IPS-18a (cell line): Measurements from ENCODE around the gene FAM168B.

Experiments used
- H3K27ac ChIP-seq: one replicate; pipeline ENCODE4 v1.5.1; 2013; ENCODE audit warnings: low read length
- H3K27me3 ChIP-seq: one replicate; pipeline ENCODE4 v1.6.1; 2013; ENCODE audit warnings: mild to moderate bottlenecking, low read length; ENCODE audit not compliant: control insufficient read depth, insufficient read depth
- H3K36me3 ChIP-seq: one replicate; pipeline ENCODE4 v1.6.1; 2013; ENCODE audit warnings: low read depth, low read length; ENCODE audit not compliant: control insufficient read depth
- H3K4me1 ChIP-seq: one replicate; pipeline ENCODE4 v1.6.1; 2013; ENCODE audit warnings: low read depth, low read length; ENCODE audit not compliant: control insufficient read depth
- H3K4me3 ChIP-seq: one replicate; pipeline ENCODE4 v1.5.1; 2013; ENCODE audit warnings: low read length
- H3K9ac ChIP-seq: one replicate; pipeline ENCODE4 v1.6.1; 2013; ENCODE audit warnings: mild to moderate bottlenecking, low read length, moderate library complexity
- H3K9me3 ChIP-seq: one replicate; pipeline ENCODE4 v1.6.1; 2013; ENCODE audit warnings: low read depth, low read length; ENCODE audit not compliant: control insufficient read depth

FAM168B gene

DNA sequence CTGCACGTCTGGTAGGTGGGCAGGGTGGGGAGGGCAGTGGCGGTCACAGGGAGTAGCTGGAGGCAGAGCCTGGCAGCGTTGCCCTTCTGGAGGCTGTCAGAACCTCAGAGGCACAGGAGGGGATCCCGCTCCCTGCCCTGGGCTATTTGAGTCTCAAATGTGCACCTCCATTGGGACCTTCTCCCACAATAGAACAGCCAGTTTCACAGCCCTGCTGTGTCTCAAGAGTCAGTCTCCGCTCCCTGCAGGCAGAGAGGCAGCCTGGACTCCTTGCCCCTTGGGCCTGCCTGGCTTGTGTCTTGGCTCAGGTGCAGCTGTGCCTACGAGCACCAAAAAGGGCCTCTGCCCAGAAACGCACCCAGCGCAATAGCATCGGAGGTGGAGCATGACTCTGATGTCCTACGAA lies 57.4 kb downstream of the FAM168B start:
- H3K27ac ChIP-seq = no peak overlapping the region
- H3K9me3 ChIP-seq = no peaks in the 10 kb centered on the region
- H3K4me3 ChIP-seq = peak overlapping the region; percentile 40
- H3K4me1 ChIP-seq = no peaks in the 10 kb centered on the region
- H3K36me3 ChIP-seq = no peaks in the 10 kb centered on the region
- H3K9ac ChIP-seq = no peak overlapping the region
- peaks cover 33% of the 10 kb centered on the region for H3K27me3 ChIP-seq

- peak overlapping the region; percentile 40 for H3K4me3 ChIP-seq
- no peaks in the 10 kb centered on the region for H3K4me1 ChIP-seq
- H3K36me3 ChIP-seq = no peaks in the 10 kb centered on the region
- H3K9ac ChIP-seq = no peak overlapping the region
- H3K27me3 ChIP-seq = peaks cover 33% of the 10 kb centered on the region
- no peaks in the 10 kb centered on the region for H3K9me3 ChIP-seq
- no peak overlapping the region for H3K27ac ChIP-seq
Measured at GRCh38 chr2:131035112-131035825, 58.0 kb downstream of the FAM168B start.

- Histone ChIP-seq H3K27ac (no peak overlapping the region), H3K4me3 (peak overlapping the region; percentile 57), H3K9me3 (no peaks in the 10 kb centered on the region), H3K27me3 (peaks cover 33% of the 10 kb centered on the region), H3K4me1 (no peaks in the 10 kb centered on the region), H3K9ac (no peak overlapping the region), H3K36me3 (no peaks in the 10 kb centered on the region)
Measured at GRCh38 chr2:131034122-131035051, 58.9 kb downstream of the FAM168B start.

DNA sequence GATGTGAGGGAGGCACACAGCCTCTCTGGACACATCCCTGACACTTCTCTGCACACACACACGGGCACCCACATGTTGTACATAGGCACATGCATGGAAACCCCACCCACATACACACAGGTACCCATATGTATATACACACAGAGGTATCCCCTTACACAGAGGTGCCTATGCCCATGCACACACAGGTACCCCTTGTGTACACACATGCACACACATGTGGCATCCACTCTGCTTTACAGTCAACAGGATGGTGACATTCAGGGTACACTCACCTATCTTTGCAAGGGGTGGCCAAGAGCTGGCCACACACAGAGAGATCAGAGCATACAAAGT lies 59.5 kb downstream of the FAM168B start:
- Histone ChIP-seq H3K9ac (no peak overlapping the region), H3K27ac (no peak overlapping the region), H3K4me1 (no peaks in the 10 kb centered on the region), H3K4me3 (no peak overlapping the region), H3K36me3 (no peaks in the 10 kb centered on the region), H3K27me3 (peaks cover 33% of the 10 kb centered on the region), H3K9me3 (no peaks in the 10 kb centered on the region)

DNA sequence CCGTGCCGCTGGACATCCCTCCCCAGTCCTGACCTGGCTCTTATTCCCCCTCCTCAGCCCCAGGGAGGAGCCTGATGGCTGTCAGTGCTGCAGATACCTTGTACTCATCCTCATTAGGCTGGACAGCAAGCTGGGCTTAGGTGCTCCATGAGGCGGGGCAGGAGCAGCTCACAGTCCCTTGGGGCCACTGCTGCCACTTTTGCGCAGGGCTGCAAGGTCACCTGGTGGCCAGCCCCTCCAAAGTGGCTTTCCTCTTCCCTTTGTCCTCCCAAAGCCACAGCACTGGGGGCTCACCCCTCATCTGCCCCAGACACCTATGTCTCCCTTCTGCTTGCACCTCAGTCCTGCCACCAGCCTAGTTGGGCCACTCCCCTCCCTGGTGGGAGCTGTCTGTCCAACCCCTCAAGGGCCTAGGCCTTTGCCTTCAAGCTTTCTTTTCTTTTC lies 60.8 kb downstream of the FAM168B start:
- no peaks in the 10 kb centered on the region for H3K36me3 ChIP-seq
- no peak overlapping the region for H3K9ac ChIP-seq
- no peak overlapping the region for H3K27ac ChIP-seq
- H3K9me3 ChIP-seq = no peaks in the 10 kb centered on the region
- no peaks in the 10 kb centered on the region for H3K4me1 ChIP-seq
- H3K27me3 ChIP-seq = peaks cover 33% of the 10 kb centered on the region
- H3K4me3 ChIP-seq = no peak overlapping the region

- Histone ChIP-seq H3K4me3 (no peak overlapping the region), H3K9ac (no peak overlapping the region), H3K4me1 (no peaks in the 10 kb centered on the region), H3K27ac (no peak overlapping the region), H3K9me3 (no peaks in the 10 kb centered on the region), H3K27me3 (peaks cover 33% of the 10 kb centered on the region), H3K36me3 (no peaks in the 10 kb centered on the region)
Measured at GRCh38 chr2:131031875-131032274, 61.4 kb downstream of the FAM168B start.

DNA sequence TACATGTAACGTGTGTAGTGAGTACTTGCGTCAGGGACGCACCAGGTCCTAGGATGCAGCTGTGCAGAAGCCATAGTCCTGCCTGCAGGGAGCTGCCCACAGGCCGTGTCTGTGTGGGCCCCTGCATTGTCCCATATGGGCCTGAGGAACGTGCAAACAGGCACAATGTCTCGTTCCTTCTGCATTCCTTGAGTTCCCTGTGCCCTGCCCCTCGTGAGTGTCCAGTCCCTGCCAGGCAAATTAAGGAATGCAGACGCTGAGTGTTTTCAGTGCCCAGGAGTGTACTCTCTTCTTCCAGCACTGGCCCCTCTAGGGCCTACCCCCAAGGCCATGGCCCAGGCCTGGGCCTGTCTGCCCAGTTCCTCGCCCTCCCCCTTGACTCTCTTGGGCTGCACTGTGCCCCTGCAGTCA lies 61.8 kb downstream of the FAM168B start:
- no peaks in the 10 kb centered on the region for H3K4me1 ChIP-seq
- H3K27ac ChIP-seq = no peak overlapping the region
- H3K36me3 ChIP-seq = no peaks in the 10 kb centered on the region
- no peaks in the 10 kb centered on the region for H3K9me3 ChIP-seq
- H3K4me3 ChIP-seq = no peak overlapping the region
- H3K9ac ChIP-seq = no peak overlapping the region
- peaks cover 33% of the 10 kb centered on the region for H3K27me3 ChIP-seq

DNA sequence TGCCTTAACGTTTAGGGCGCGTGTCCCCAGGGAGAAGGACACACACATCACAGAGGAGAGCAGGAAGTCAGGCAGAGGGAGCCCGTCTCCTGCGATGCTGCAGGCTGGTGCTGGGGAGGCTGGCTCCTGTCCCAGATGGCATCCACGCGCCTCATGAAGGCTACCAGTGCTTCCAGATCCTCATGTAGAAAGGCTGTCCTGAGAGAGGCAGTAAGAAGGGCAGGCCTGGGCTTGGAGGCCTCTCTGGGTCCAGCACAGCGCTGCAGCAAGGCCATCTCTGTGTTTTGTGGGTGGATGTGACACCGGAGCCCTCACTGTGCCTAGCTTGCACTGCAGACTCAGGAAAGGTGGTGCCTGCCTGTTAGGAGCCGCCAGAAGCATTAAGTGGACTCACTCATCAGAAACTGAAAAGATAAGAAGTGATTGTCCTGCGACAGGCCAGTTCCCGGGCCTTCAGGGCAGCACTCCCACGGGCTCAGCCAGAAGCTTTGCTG lies 62.7 kb downstream of the FAM168B start:
- peaks cover 24% of the 10 kb centered on the region for H3K27me3 ChIP-seq
- H3K27ac ChIP-seq = no peak overlapping the region
- no peaks in the 10 kb centered on the region for H3K36me3 ChIP-seq
- no peak overlapping the region for H3K9ac ChIP-seq
- H3K4me1 ChIP-seq = no peaks in the 10 kb centered on the region
- H3K9me3 ChIP-seq = no peaks in the 10 kb centered on the region
- H3K4me3 ChIP-seq = no peak overlapping the region

- Histone ChIP-seq H3K4me1 (no peaks in the 10 kb centered on the region), H3K9ac (no peak overlapping the region), H3K36me3 (no peaks in the 10 kb centered on the region), H3K4me3 (no peak overlapping the region), H3K9me3 (no peaks in the 10 kb centered on the region), H3K27me3 (peaks cover 19% of the 10 kb centered on the region), H3K27ac (no peak overlapping the region)
Measured at GRCh38 chr2:131029812-131030211, 63.4 kb downstream of the FAM168B start.

- H3K27ac ChIP-seq = no peak overlapping the region
- peaks cover under 1% of the 10 kb centered on the region for H3K27me3 ChIP-seq
- H3K9ac ChIP-seq = no peak overlapping the region
- H3K36me3 ChIP-seq = no peaks in the 10 kb centered on the region
- H3K4me3 ChIP-seq = no peak overlapping the region
- H3K4me1 ChIP-seq = no peaks in the 10 kb centered on the region
- no peaks in the 10 kb centered on the region for H3K9me3 ChIP-seq
Measured at GRCh38 chr2:131027566-131028528, 65.4 kb downstream of the FAM168B start.

GRCh38 chr2:131026919-131027318 lies 66.3 kb downstream of the FAM168B start:
- H3K4me1 ChIP-seq = no peaks in the 10 kb centered on the region
- H3K36me3 ChIP-seq = no peaks in the 10 kb centered on the region
- no peaks in the 10 kb centered on the region for H3K27me3 ChIP-seq
- no peak overlapping the region for H3K4me3 ChIP-seq
- H3K27ac ChIP-seq = no peak overlapping the region
- H3K9ac ChIP-seq = no peak overlapping the region
- no peaks in the 10 kb centered on the region for H3K9me3 ChIP-seq
